ENCODE measurements around the gene JOSD2. TPM values are rescaled to one million over a fixed set of nuclear protein-coding genes. Genes with fewer than 3 reads are reported as not detected.

The JOSD2 gene
- total RNA-seq, 1 donor from 2014 or later, result 34.7 TPM

- peaks cover 20% of the 10 kb centered on the region for H3K27me3 ChIP-seq
- H3K4me3 ChIP-seq, result no peak overlapping the region
- no peaks in the 10 kb centered on the region for H3K9me3 ChIP-seq
- DNase-seq, result no peak
- H3K27ac ChIP-seq, result no peak overlapping the region
- H3K36me3 ChIP-seq, result no peaks in the 10 kb centered on the region
- intact Hi-C loops (cut with DNase I), result no loop called here
- ATAC-seq, result no peak
- H3K4me1 ChIP-seq, result no peaks in the 10 kb centered on the region
- TF ChIP-seq, protein P1, sequence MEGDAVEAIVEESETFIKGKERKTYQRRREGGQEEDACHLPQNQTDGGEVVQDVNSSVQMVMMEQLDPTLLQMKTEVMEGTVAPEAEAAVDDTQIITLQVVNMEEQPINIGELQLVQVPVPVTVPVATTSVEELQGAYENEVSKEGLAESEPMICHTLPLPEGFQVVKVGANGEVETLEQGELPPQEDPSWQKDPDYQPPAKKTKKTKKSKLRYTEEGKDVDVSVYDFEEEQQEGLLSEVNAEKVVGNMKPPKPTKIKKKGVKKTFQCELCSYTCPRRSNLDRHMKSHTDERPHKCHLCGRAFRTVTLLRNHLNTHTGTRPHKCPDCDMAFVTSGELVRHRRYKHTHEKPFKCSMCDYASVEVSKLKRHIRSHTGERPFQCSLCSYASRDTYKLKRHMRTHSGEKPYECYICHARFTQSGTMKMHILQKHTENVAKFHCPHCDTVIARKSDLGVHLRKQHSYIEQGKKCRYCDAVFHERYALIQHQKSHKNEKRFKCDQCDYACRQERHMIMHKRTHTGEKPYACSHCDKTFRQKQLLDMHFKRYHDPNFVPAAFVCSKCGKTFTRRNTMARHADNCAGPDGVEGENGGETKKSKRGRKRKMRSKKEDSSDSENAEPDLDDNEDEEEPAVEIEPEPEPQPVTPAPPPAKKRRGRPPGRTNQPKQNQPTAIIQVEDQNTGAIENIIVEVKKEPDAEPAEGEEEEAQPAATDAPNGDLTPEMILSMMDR (IDR thresholded peaks at IDR 0.05), result no peak
These were observed 38.3 kb upstream of the JOSD2 start for GRCh38 chr19:50549059-50549926.

- DNase-seq, result no peak
- peaks cover 20% of the 10 kb centered on the region for H3K27me3 ChIP-seq
- H3K36me3 ChIP-seq, result no peaks in the 10 kb centered on the region
- no peak overlapping the region for H3K27ac ChIP-seq
- ATAC-seq, result no peak
- H3K9me3 ChIP-seq, result no peaks in the 10 kb centered on the region
- H3K4me3 ChIP-seq, result no peak overlapping the region
- H3K4me1 ChIP-seq, result no peaks in the 10 kb centered on the region
- TF ChIP-seq, protein P1 (IDR thresholded peaks at IDR 0.05), result no peak
- intact Hi-C loops (cut with DNase I), result no loop called here
These were observed 37.4 kb upstream of the JOSD2 start for GRCh38 chr19:50548191-50549058.

DNA sequence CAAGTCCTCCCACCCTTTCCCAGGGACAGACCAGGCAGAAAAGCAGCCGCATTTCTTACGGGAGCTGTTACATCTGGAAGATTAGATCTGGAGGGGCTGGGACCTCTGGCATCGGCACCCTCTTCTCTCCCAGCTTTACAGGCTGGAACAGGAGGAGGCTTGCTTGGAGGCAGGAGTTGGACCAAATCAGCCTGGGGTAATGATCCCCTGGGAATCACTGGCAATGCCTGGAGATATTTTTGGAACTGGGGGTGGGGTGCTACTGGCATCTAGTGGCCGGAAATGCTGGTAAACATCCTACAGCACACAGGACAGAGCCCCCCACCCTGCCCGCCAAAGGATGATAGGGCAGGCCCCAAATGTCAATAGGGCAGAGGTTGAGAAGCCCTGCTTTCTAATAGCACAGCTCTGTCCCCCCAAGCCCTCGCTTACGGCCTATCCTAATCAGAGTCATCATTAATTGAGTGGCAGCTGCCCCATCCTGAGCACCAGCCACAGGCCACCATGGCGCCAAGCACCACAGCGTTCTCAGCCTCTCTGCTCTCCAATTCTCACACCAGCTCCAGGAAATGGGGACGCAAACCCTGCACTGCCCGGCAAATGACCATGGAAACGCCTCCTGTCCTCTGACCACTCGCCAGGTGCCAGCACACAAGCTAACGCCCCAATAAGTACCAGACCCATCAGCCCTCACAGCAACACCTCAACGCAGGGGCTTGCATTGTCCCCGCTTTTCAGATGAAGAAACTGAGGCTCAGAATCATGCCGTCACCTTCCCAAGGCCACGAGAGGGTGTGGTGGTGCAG lies 36.6 kb upstream of the JOSD2 start:
- Histone ChIP-seq H3K9me3 (no peaks in the 10 kb centered on the region), H3K4me3 (no peak overlapping the region), H3K27me3 (peaks cover 15% of the 10 kb centered on the region), H3K27ac (no peak overlapping the region), H3K4me1 (no peaks in the 10 kb centered on the region), H3K36me3 (no peaks in the 10 kb centered on the region)
- ATAC-seq (no peak), DNase-seq (no peak)
- intact Hi-C loops (cut with DNase I), result no loop called here
- TF ChIP-seq, protein P1 (IDR thresholded peaks at IDR 0.05), result no peak

GRCh38 chr19:50546527-50547221 lies 35.7 kb upstream of the JOSD2 start:
- H3K27me3 ChIP-seq, result peaks cover 15% of the 10 kb centered on the region
- H3K9me3 ChIP-seq, result no peaks in the 10 kb centered on the region
- DNase-seq (no peak), ATAC-seq (no peak)
- no peaks in the 10 kb centered on the region for H3K36me3 ChIP-seq
- intact Hi-C loops (cut with DNase I), result no loop called here
- no peak overlapping the region for H3K4me3 ChIP-seq
- TF ChIP-seq, protein P1 (IDR thresholded peaks at IDR 0.05), result no peak
- no peaks in the 10 kb centered on the region for H3K4me1 ChIP-seq
- no peak overlapping the region for H3K27ac ChIP-seq

DNA sequence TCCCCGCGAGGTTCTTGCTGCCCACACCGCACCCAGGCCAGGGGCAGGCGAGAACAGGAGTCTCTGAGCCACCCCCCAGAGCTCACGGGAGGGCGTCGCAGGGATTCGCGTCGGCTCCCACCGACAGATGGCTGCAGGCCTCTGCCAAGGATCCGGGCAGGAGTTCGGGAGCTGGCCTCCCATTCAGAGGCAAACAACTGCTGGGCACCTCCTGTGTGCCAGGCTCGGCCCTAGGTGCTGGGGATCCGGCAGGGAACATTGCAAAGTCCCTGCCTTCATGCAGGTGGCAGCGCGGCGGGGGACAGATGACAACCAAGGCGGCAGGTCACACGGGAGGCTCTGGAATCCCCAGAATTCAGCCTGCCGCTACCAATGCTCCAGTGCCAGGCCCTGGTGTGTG lies 32.0 kb upstream of the JOSD2 start:
- H3K36me3 ChIP-seq, result no peaks in the 10 kb centered on the region
- intact Hi-C loops (cut with DNase I), result no loop called here
- ATAC-seq, result no peak
- no peaks in the 10 kb centered on the region for H3K9me3 ChIP-seq
- H3K4me1 ChIP-seq, result no peaks in the 10 kb centered on the region
- TF ChIP-seq, protein P1 (IDR thresholded peaks at IDR 0.05), result no peak
- no peak for DNase-seq
- H3K4me3 ChIP-seq, result no peak overlapping the region
- H3K27me3 ChIP-seq, result peaks cover 11% of the 10 kb centered on the region
- no peak overlapping the region for H3K27ac ChIP-seq
